ENCODE measurements around the gene MYO16.

GRCh38 chr13:108752276-108752675, 122.9 kb downstream of the MYO16 start:
- no peak for TF ChIP-seq EP300 (IDR thresholded peaks at IDR 0.05)
- no peak for TF ChIP-seq POLR2A (IDR thresholded peaks at IDR 0.05)
- TF ChIP-seq, protein P1, sequence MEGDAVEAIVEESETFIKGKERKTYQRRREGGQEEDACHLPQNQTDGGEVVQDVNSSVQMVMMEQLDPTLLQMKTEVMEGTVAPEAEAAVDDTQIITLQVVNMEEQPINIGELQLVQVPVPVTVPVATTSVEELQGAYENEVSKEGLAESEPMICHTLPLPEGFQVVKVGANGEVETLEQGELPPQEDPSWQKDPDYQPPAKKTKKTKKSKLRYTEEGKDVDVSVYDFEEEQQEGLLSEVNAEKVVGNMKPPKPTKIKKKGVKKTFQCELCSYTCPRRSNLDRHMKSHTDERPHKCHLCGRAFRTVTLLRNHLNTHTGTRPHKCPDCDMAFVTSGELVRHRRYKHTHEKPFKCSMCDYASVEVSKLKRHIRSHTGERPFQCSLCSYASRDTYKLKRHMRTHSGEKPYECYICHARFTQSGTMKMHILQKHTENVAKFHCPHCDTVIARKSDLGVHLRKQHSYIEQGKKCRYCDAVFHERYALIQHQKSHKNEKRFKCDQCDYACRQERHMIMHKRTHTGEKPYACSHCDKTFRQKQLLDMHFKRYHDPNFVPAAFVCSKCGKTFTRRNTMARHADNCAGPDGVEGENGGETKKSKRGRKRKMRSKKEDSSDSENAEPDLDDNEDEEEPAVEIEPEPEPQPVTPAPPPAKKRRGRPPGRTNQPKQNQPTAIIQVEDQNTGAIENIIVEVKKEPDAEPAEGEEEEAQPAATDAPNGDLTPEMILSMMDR (IDR thresholded peaks at IDR 0.05), result no peak
- no peak for TF ChIP-seq POLR2AphosphoS5 (IDR thresholded peaks at IDR 0.05)
